AG10803 (cell line): ENCODE results near the gene CDC34.

Experiments
- DNase-seq: peaks from one replicate; pipeline ENCODE4 v3.0.0; 2010; ENCODE audit warnings: low read depth
- H3K4me3 ChIP-seq: 2 replicates; pipeline ENCODE4 v1.5.1; 2011; ENCODE audit warnings: mild to moderate bottlenecking, low read length, control low read depth
- TF ChIP-seq, protein P1 (sequence below): conservative IDR thresholded peaks from 2 replicates; pipeline ENCODE4 v1.5.1; 2011; ENCODE audit warnings: mild to moderate bottlenecking, low read length, control low read depth, inconsistent platforms

Gene CDC34

GRCh38 chr19:495081-495401 is 36.5 kb upstream of the CDC34 start:
- TF ChIP-seq, protein P1, sequence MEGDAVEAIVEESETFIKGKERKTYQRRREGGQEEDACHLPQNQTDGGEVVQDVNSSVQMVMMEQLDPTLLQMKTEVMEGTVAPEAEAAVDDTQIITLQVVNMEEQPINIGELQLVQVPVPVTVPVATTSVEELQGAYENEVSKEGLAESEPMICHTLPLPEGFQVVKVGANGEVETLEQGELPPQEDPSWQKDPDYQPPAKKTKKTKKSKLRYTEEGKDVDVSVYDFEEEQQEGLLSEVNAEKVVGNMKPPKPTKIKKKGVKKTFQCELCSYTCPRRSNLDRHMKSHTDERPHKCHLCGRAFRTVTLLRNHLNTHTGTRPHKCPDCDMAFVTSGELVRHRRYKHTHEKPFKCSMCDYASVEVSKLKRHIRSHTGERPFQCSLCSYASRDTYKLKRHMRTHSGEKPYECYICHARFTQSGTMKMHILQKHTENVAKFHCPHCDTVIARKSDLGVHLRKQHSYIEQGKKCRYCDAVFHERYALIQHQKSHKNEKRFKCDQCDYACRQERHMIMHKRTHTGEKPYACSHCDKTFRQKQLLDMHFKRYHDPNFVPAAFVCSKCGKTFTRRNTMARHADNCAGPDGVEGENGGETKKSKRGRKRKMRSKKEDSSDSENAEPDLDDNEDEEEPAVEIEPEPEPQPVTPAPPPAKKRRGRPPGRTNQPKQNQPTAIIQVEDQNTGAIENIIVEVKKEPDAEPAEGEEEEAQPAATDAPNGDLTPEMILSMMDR = no peak
- H3K4me3 ChIP-seq = no peak overlapping the region
- DNase-seq = no peak

DNA sequence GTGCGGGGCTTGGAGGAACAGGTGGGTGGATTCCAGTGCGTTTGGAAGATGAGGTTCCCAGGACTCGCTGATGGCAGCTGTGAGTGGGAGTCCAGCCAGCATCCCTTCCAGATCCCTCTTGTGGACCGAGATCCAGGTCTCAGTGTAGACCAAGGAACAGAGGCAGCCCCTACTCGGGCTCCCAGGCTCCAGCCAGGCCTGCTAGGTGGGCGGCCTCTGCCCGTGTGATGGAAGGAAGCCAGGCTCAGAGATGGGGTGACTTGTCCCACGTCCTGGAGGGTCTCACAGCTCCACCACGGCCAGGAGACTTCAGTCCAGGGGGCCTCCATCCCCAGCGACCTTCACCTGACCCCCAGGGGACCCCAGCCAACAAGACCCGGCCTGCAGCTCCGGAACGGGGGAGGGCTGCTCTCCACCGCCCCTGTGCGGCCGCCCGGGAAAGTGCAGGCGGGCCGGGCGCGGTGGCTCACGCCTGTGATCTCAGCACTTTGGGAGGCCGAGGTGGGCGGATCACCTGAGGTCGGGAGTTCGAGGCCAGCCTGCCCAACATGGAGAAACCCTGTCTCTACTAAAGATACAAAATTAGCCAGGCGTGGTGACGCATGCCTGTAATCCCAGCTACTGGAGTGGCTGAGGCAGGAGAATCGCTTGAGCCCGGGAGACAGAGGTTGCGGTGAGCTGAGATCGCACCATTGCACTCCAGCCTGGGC is 36.0 kb upstream of the CDC34 start:
- TF ChIP-seq, protein P1 = peak; percentile 50
- no peak overlapping the region for H3K4me3 ChIP-seq
- peak; percentile 19 for DNase-seq

- H3K4me3 ChIP-seq = no peak within 1 kb of the TSS
- TF ChIP-seq, protein P1 = no peak
- no peak for DNase-seq
Measured at GRCh38 chr19:496112-496665, 35.4 kb upstream of the CDC34 start, which contains the start of gene MADCAM1. Gene MADCAM1, plus strand, starts transcription at chr19:496486. Its CDS starts 14 bp downstream, at chr19:496500.

DNA sequence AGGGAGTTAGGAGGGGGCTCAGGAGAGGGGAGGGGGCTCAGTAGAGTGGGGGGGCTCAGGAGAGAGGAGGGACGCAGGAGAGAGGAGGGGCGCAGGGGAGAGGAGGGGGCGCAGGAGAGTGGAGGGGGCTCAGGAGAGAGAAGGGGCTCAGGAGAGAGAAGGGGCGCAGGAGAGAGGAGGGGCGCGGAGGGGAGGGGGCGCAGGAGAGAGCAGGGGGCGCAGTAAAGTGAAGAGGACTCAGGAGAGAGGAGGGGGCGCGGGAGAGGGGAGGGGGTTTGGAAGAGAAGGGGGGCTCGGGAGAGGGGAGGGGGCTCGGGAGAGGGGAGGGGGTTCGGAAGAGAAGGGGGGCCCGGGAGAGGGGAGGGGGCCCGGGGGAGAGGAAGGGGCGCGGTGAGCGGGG is 34.6 kb upstream of the CDC34 start:
- H3K4me3 ChIP-seq = no peak overlapping the region
- no peak for DNase-seq
- TF ChIP-seq, protein P1 = no peak

GRCh38 chr19:497491-497868 is 34.1 kb upstream of the CDC34 start:
- TF ChIP-seq, protein P1 = no peak
- no peak overlapping the region for H3K4me3 ChIP-seq
- no peak for DNase-seq

- DNase-seq = no peak
- no peak overlapping the region for H3K4me3 ChIP-seq
- TF ChIP-seq, protein P1 = no peak
Measured at GRCh38 chr19:497869-498510, 33.6 kb upstream of the CDC34 start.

GRCh38 chr19:498511-498891 is 33.1 kb upstream of the CDC34 start:
- no peak for DNase-seq
- no peak overlapping the region for H3K4me3 ChIP-seq
- TF ChIP-seq, protein P1 = no peak
